ENCODE results near the gene EDA.

DNA sequence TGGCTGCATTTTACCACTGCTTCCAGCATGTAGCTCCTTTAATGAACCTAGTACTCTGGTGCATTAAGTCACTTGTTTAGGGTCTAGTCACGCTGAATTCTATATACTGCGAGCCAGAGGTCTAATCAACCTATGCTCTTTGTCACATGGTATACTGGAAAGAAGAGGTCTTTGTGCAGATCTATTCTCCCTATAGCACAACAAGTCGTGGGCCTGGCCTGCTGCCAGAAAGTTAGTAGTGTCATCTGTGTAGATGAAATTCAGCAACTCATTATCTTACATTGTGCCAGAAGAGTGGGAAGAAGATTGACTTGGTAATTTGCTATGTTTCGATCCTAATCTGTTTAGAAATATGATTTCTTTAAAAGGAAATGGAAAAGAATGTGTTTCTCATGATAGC lies 353.0 kb downstream of the EDA start:
- TF ChIP-seq EZH2 (IDR thresholded peaks at IDR 0.05) (no peak), EZH2phosphoT487 (IDR thresholded peaks at IDR 0.05) (no peak)
- TF ChIP-seq, protein P1, sequence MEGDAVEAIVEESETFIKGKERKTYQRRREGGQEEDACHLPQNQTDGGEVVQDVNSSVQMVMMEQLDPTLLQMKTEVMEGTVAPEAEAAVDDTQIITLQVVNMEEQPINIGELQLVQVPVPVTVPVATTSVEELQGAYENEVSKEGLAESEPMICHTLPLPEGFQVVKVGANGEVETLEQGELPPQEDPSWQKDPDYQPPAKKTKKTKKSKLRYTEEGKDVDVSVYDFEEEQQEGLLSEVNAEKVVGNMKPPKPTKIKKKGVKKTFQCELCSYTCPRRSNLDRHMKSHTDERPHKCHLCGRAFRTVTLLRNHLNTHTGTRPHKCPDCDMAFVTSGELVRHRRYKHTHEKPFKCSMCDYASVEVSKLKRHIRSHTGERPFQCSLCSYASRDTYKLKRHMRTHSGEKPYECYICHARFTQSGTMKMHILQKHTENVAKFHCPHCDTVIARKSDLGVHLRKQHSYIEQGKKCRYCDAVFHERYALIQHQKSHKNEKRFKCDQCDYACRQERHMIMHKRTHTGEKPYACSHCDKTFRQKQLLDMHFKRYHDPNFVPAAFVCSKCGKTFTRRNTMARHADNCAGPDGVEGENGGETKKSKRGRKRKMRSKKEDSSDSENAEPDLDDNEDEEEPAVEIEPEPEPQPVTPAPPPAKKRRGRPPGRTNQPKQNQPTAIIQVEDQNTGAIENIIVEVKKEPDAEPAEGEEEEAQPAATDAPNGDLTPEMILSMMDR (IDR thresholded peaks at IDR 0.05), result no peak
